GM12801 (cell line): ENCODE data around the gene HAUS3.

ENCODE experiments used
- CTCF ChIP-seq: IDR thresholded peaks from one replicate; pipeline ENCODE4 v1.5.1; 2011; ENCODE audit warnings: control low read depth; ENCODE audit not compliant: insufficient read length; ENCODE audit errors: extremely low read depth

Gene HAUS3

GRCh38 chr4:2269618-2270163, 27.8 kb upstream of the HAUS3 start:
- TF ChIP-seq CTCF: no peak

- TF ChIP-seq CTCF: no peak
Observed at GRCh38 chr4:2269206-2269531, 27.2 kb upstream of the HAUS3 start.

- no peak for TF ChIP-seq CTCF
Observed at GRCh38 chr4:2268357-2269205, 26.7 kb upstream of the HAUS3 start.

- no peak for TF ChIP-seq CTCF
Observed at GRCh38 chr4:2267841-2268240, 25.9 kb upstream of the HAUS3 start.

- TF ChIP-seq CTCF: no peak
Observed at GRCh38 chr4:2267320-2267811, 25.4 kb upstream of the HAUS3 start.

- no peak for TF ChIP-seq CTCF
Observed at GRCh38 chr4:2266821-2267220, 24.9 kb upstream of the HAUS3 start.

- no peak for TF ChIP-seq CTCF
Observed at GRCh38 chr4:2266181-2266580, 24.3 kb upstream of the HAUS3 start.
